Spleen (tissue), 11 donors: ENCODE measurements around the gene PTPRN2. TPM values are rescaled to one million over a fixed set of nuclear protein-coding genes. Genes with fewer than 3 reads are reported as not detected.

Source experiments
- DNase-seq: peaks from one replicate; pipeline ENCODE4 v3.0.0-alpha.2; 2020
- H3K27ac ChIP-seq, 8 donors: fragments of 200-600 bp; sonication (generic) in 7 of 8; 1 replicate in 4 of 8; 2 replicates in 4 of 8; pipeline versions ENCODE4 v1.5.0 to v1.8.0; 2016 to 2021; ENCODE audit warnings: inconsistent platforms in 4 of 8, mild to moderate bottlenecking in 4 of 8, moderate library complexity in 1 of 8
- H3K27me3 ChIP-seq, 7 donors: fragments of 200-600 bp; sonication (generic) in 6 of 7; replicated peaks in 1 of 7; 1 replicate in 4 of 7; 2 replicates in 3 of 7; pipeline versions ENCODE4 v1.5.0 to v1.8.0; 2016 to 2021; ENCODE audit warnings: inconsistent platforms in 3 of 7, mild to moderate bottlenecking in 1 of 7
- H3K36me3 ChIP-seq, 6 donors: fragments of 200-600 bp; sonication (generic) in 5 of 6; 1 replicate in 4 of 6; 2 replicates in 2 of 6; pipeline versions ENCODE4 v1.5.0 to v1.8.0; 2016 to 2021; ENCODE audit warnings: inconsistent platforms in 2 of 6
- H3K4me1 ChIP-seq, 6 donors: fragments of 200-600 bp; sonication (generic) in 5 of 6; 1 replicate in 3 of 6; 2 replicates in 3 of 6; pipeline versions ENCODE4 v1.5.0 to v1.8.0; 2016 to 2021; ENCODE audit warnings: inconsistent platforms in 3 of 6
- H3K4me3 ChIP-seq, 8 donors: fragments of 200-600 bp; sonication (generic) in 7 of 8; 1 replicate in 4 of 8; 2 replicates in 4 of 8; pipeline versions ENCODE4 v1.5.0 to v1.8.0; 2016 to 2021; ENCODE audit warnings: inconsistent platforms in 4 of 8, mild to moderate bottlenecking in 4 of 8, moderate library complexity in 2 of 8
- H3K9me3 ChIP-seq, 8 donors: fragments of 200-600 bp; sonication (generic) in 7 of 8; 1 replicate in 4 of 8; 2 replicates in 4 of 8; pipeline versions ENCODE4 v1.5.0 to v1.8.0; 2016 to 2021; ENCODE audit warnings: inconsistent platforms in 4 of 8
- CTCF ChIP-seq, 11 experiments: fragments of 200-600 bp in 7 of 11; fragments of 450-650 bp in 4 of 11; sonication (generic) in 4 of 11; IDR thresholded peaks in 8 of 11; conservative IDR thresholded peaks in 3 of 11; 1 replicate in 7 of 11; 2 replicates in 4 of 11; pipeline versions ENCODE4 v1.4.0 to v1.8.0; 2016 to 2021; ENCODE audit warnings: antibody characterized with exemption in 11 of 11, inconsistent platforms in 4 of 11, mild to moderate bottlenecking in 1 of 11
- POLR2A ChIP-seq, 3 donors: fragments of 450-650 bp; IDR thresholded peaks; one replicate each; pipeline ENCODE4 v1.5.1; 2017; ENCODE audit warnings: antibody characterized with exemption in 3 of 3, mild to moderate bottlenecking in 1 of 3
- POLR2AphosphoS5 ChIP-seq, 3 donors: sonication (generic); formaldehyde crosslinking; IDR thresholded peaks; one replicate each; pipeline ENCODE4 v1.5.1; 2017; ENCODE audit warnings: antibody characterized with exemption in 3 of 3
- WGBS, 5 donors: extraction: QIAGEN DNeasy Blood & Tissue Kit in 3 of 5; methylation state at CpG; one replicate each; pipeline versions ENCODE4 v1.1.5 to v1.1.7; 2013 to 2018; 5-methylcytosine and 5-hydroxymethylcytosine counted together
- intact Hi-C: fragments of 100-400 bp; cut with DNase I; formaldehyde crosslinking; loops from one replicate; pipeline ENCODE4 v1.15.0; 2023; ENCODE audit warnings: low total_unique reads
- polyA plus RNA-seq, 3 donors: library from polyadenylated mRNA; stranded (reverse); fragments of 200-250 nt; gene quantifications; one replicate each; pipeline ENCODE4 v1.2.1, GENCODE V29; 2013
- total RNA-seq, 7 donors: library from RNA; depleted of rRNA in 3 of 7; stranded (reverse); fragments of >200 nt in 3 of 7; fragmentation: NEBNext Ultra II Directional in 4 of 7; extraction: Animal tissue kit (Norgen Biotek cat#: 25700) in 4 of 7; gene quantifications; one replicate each; pipeline versions ENCODE4 v1.1.0 to v1.2.1, GENCODE V29; 2016 to 2021
- donor health status: healthy with polysubstance abuse.
- donor health status: DM: no; HTN: no; CAD: no; lungs with moderate emphysema.
- donor health status: DM: no; HTN: no; CAD: no.
- donor health status: Bipolar disorder and iron deficiency.
- donor health status: healthy.
- donor health status: DM: no; HTN: no; CAD: no.
- donor health status: DM: yes; HTN: yes; CAD: no.

PTPRN2 gene
- total and polyA plus RNA-seq, 10 donors: 7.0 to 22.8 (median 16.8) TPM

GRCh38 chr7:157831143-157831905, 756.3 kb downstream of the PTPRN2 start:
- DNase-seq: peak; percentile 59
- TF ChIP-seq CTCF (IDR thresholded peaks at IDR 0.05 in 8 of 11, conservative IDR thresholded peaks at IDR 0.05 in 3 of 11): no peak
- no peak for TF ChIP-seq POLR2AphosphoS5 (IDR thresholded peaks at IDR 0.05)
- TF ChIP-seq POLR2A (IDR thresholded peaks at IDR 0.05): no peak
- WGBS, 5 donors: 73 to 87% (median 80%) methylated on average over 18 of the region's 18 CpGs

GRCh38 chr7:157830331-157830730, 757.3 kb downstream of the PTPRN2 start:
- 73 to 85% (median 84%) methylated on average over 3 to 13 of the region's 13 CpGs for WGBS, 5 donors
- intact Hi-C loops: no loop called here
- H3K27ac ChIP-seq: no peak overlapping the region
- H3K27me3 ChIP-seq: peaks cover 0 to 11% (median 0%) of the 10 kb centered on the region in 7 donors
- peaks cover 0 to 5% (median 0%) of the 10 kb centered on the region in 8 donors for H3K9me3 ChIP-seq
- H3K36me3 ChIP-seq: no peaks in the 10 kb centered on the region
- DNase-seq: peak; percentile 68
- H3K4me1 ChIP-seq: no peaks in the 10 kb centered on the region
- H3K4me3 ChIP-seq: no peak overlapping the region
- TF ChIP-seq POLR2AphosphoS5 (IDR thresholded peaks at IDR 0.05) (no peak), POLR2A (IDR thresholded peaks at IDR 0.05) (no peak), CTCF (IDR thresholded peaks at IDR 0.05 in 8 of 11, conservative IDR thresholded peaks at IDR 0.05 in 3 of 11) (no peak)

More at GRCh38 chr7:157831143-157831905, 756.3 kb downstream of the PTPRN2 start:
- intact Hi-C loops: no loop called here
- Histone ChIP-seq H3K4me1 (no peaks in the 10 kb centered on the region), H3K9me3 (peaks cover 0 to 5% (median 0%) of the 10 kb centered on the region in 8 donors), H3K27ac (no peak overlapping the region), H3K36me3 (no peaks in the 10 kb centered on the region), H3K27me3 (peaks cover 0 to 11% (median 0%) of the 10 kb centered on the region in 7 donors), H3K4me3 (no peak overlapping the region)

- Histone ChIP-seq H3K27ac (no peak overlapping the region), H3K4me1 (no peaks in the 10 kb centered on the region), H3K9me3 (peaks cover 0 to 5% (median 0%) of the 10 kb centered on the region in 8 donors), H3K36me3 (no peaks in the 10 kb centered on the region), H3K27me3 (peaks cover 0 to 13% (median 0%) of the 10 kb centered on the region in 7 donors), H3K4me3 (no peak overlapping the region)
- intact Hi-C loops: no loop called here
- peak; percentile 59 for DNase-seq
- TF ChIP-seq POLR2A (IDR thresholded peaks at IDR 0.05) (no peak), CTCF (IDR thresholded peaks at IDR 0.05 in 8 of 11, conservative IDR thresholded peaks at IDR 0.05 in 3 of 11) (no peak), POLR2AphosphoS5 (IDR thresholded peaks at IDR 0.05) (no peak)
- WGBS, 5 donors: 85 to 91% (median 88%) methylated on average over 15 of the region's 15 CpGs
These were observed 758.1 kb downstream of the PTPRN2 start for GRCh38 chr7:157829491-157829890.

GRCh38 chr7:157828881-157829280, 758.7 kb downstream of the PTPRN2 start:
- no peaks in the 10 kb centered on the region for H3K4me1 ChIP-seq
- no peak for TF ChIP-seq CTCF (IDR thresholded peaks at IDR 0.05 in 8 of 11, conservative IDR thresholded peaks at IDR 0.05 in 3 of 11)
- TF ChIP-seq POLR2AphosphoS5 (IDR thresholded peaks at IDR 0.05): no peak
- no peak for TF ChIP-seq POLR2A (IDR thresholded peaks at IDR 0.05)
- WGBS, 5 donors: 89 to 95% (median 95%) methylated on average over 14 of the region's 14 CpGs

More at GRCh38 chr7:157828881-157829280, 758.7 kb downstream of the PTPRN2 start:
- Histone ChIP-seq H3K27me3 (peaks cover 0 to 19% (median 0%) of the 10 kb centered on the region in 7 donors), H3K4me3 (no peak overlapping the region), H3K36me3 (no peaks in the 10 kb centered on the region), H3K9me3 (peaks cover 0 to 5% (median 0%) of the 10 kb centered on the region in 8 donors), H3K27ac (no peak overlapping the region)
- intact Hi-C loops: no loop called here
- DNase-seq: no peak
